ENCODE measurements around the gene ZC2HC1C. TPM values are rescaled to one million over a fixed set of nuclear protein-coding genes. Genes with fewer than 3 reads are reported as not detected.

Gene ZC2HC1C
- total and polyA plus RNA-seq, 5 donors, result 6.9 to 10.8 (median 8.9) TPM

Other genes with a start within 250 kb of the ZC2HC1C start
- gene PROX2, start 193.5 kb upstream of the ZC2HC1C start, total RNA-seq, result not detected
- not detected for gene PROX2, start 193.5 kb upstream of the ZC2HC1C start, polyA plus RNA-seq
- 100 to 1,000 TPM; 121 to 148 (median 144) TPM for gene DLST, start 187.7 kb upstream of the ZC2HC1C start, total RNA-seq
- 87.6 TPM for gene DLST, start 187.7 kb upstream of the ZC2HC1C start, polyA plus RNA-seq
- 10 to 100 TPM; 13.9 to 20.7 (median 17.3) TPM for gene RPS6KL1, start 146.4 kb upstream of the ZC2HC1C start, total RNA-seq
- gene RPS6KL1, start 146.4 kb upstream of the ZC2HC1C start, polyA plus RNA-seq, result 10.5 TPM
- gene PGF, start 114.0 kb upstream of the ZC2HC1C start, total RNA-seq, result 1 to 10 TPM; 2.9 to 5.9 (median 4.1) TPM
- gene PGF, start 114.0 kb upstream of the ZC2HC1C start, polyA plus RNA-seq, result 4.3 TPM
- 10 to 100 TPM; 29.4 to 39.9 (median 35.9) TPM for gene EIF2B2, start 66.7 kb upstream of the ZC2HC1C start, total RNA-seq
- gene EIF2B2, start 66.7 kb upstream of the ZC2HC1C start, polyA plus RNA-seq, result 25.9 TPM
- gene MLH3, start 18.2 kb upstream of the ZC2HC1C start, total RNA-seq, result 10 to 100 TPM; 23.2 to 27.7 (median 25.1) TPM
- gene MLH3, start 18.2 kb upstream of the ZC2HC1C start, polyA plus RNA-seq, result 12.5 TPM
- 10 to 100 TPM; 10.2 to 14.2 (median 11.5) TPM for gene ACYP1, start 5.6 kb upstream of the ZC2HC1C start, total RNA-seq
- 24.0 TPM for gene ACYP1, start 5.6 kb upstream of the ZC2HC1C start, polyA plus RNA-seq
- 100 to 1,000 TPM; 112 to 129 (median 123) TPM for gene NEK9, start 57.4 kb downstream of the ZC2HC1C start, total RNA-seq
- 48.5 TPM for gene NEK9, start 57.4 kb downstream of the ZC2HC1C start, polyA plus RNA-seq
- 100 to 1,000 TPM; 246 to 333 (median 297) TPM for gene TMED10, start 107.0 kb downstream of the ZC2HC1C start, total RNA-seq
- 141 TPM for gene TMED10, start 107.0 kb downstream of the ZC2HC1C start, polyA plus RNA-seq
- gene FOS, start 209.2 kb downstream of the ZC2HC1C start, total RNA-seq, result 100 to 1,000 TPM in 1 of 4 donors, 10 to 100 TPM in 3; 15.7 to 244 (median 46.3) TPM
- gene FOS, start 209.2 kb downstream of the ZC2HC1C start, polyA plus RNA-seq, result 144 TPM